OCI-LY7 (cell line): ENCODE data around the gene DCC.

Experiments
- CTCF ChIP-seq: fragments of 200-600 bp; sonication (generic); conservative IDR thresholded peaks from 2 replicates; pipeline ENCODE4 v1.5.1; 2014; ENCODE audit warnings: mild to moderate bottlenecking, antibody characterized with exemption, low read length, moderate library complexity, mixed read lengths
- EZH2phosphoT487 ChIP-seq: fragments of 200-600 bp; sonication (generic); IDR thresholded peaks from 2 replicates; pipeline ENCODE4 v1.6.1; 2018; ENCODE audit warnings: low read depth, borderline replicate concordance, mild to moderate bottlenecking, mixed run types, antibody characterized with exemption, low read length, moderate library complexity, mixed read lengths

GRCh38 chr18:52844323-52844722 lies 504.3 kb downstream of the DCC start:
- no peak for TF ChIP-seq CTCF
- TF ChIP-seq EZH2phosphoT487 = no peak
